Mesenchymal stem cell (in vitro differentiated cells and primary cell): Measurements from ENCODE around the gene DYSF.

Experiments
- DNase-seq: peaks from one replicate; pipeline ENCODE4 v3.0.0-alpha.2; 2013
- H2AFZ ChIP-seq: one replicate; pipeline ENCODE4 v1.6.1; 2013; ENCODE audit warnings: low read depth, mild to moderate bottlenecking, control low read depth, inconsistent platforms, low read length, moderate library complexity
- H2AK5ac ChIP-seq: 2 replicates; pipeline ENCODE4 v1.6.1; 2013; ENCODE audit warnings: low read length, moderate library complexity, mild to moderate bottlenecking, inconsistent platforms; ENCODE audit not compliant: severe bottlenecking
- H2BK120ac ChIP-seq: one replicate; pipeline ENCODE4 v1.6.1; 2013; ENCODE audit warnings: low read depth, mild to moderate bottlenecking, inconsistent platforms, low read length, moderate library complexity
- H2BK12ac ChIP-seq, 2 experiments: one replicate each; pipeline ENCODE4 v1.6.1; 2013; ENCODE audit warnings: inconsistent platforms in 2 of 2, low read length in 2 of 2, mild to moderate bottlenecking in 2 of 2, moderate library complexity in 2 of 2, control low read depth in 1 of 2
- H2BK15ac ChIP-seq: one replicate; pipeline ENCODE4 v1.6.1; 2013; ENCODE audit warnings: mild to moderate bottlenecking, low read depth, inconsistent platforms; ENCODE audit not compliant: poor library complexity, severe bottlenecking
- H2BK5ac ChIP-seq: 2 replicates; pipeline ENCODE4 v1.6.1; 2013; ENCODE audit warnings: low read depth, mild to moderate bottlenecking, low read length, control low read depth, inconsistent platforms; ENCODE audit not compliant: poor library complexity, severe bottlenecking
- H3K14ac ChIP-seq, 2 experiments: one replicate each; pipeline ENCODE4 v1.6.1; 2013; ENCODE audit warnings: inconsistent platforms in 2 of 2, low read length in 2 of 2, control low read depth in 1 of 2, mild to moderate bottlenecking in 1 of 2, moderate library complexity in 1 of 2
- H3K18ac ChIP-seq, 2 experiments: one replicate each; pipeline ENCODE4 v1.6.1; 2013; ENCODE audit warnings: inconsistent platforms in 2 of 2, low read length in 2 of 2, control low read depth in 1 of 2, low read depth in 1 of 2, mild to moderate bottlenecking in 1 of 2
- H3K23ac ChIP-seq, 2 experiments: one replicate each; pipeline ENCODE4 v1.6.1; 2013; ENCODE audit warnings: inconsistent platforms in 2 of 2, low read length in 2 of 2, mild to moderate bottlenecking in 2 of 2, moderate library complexity in 2 of 2, control low read depth in 1 of 2
- H3K27ac ChIP-seq: 2 replicates; pipeline ENCODE4 v1.5.1; 2013; ENCODE audit warnings: mild to moderate bottlenecking, moderate library complexity, low read length, control low read depth, inconsistent platforms; ENCODE audit not compliant: poor library complexity, severe bottlenecking
- H3K27me3 ChIP-seq, 2 experiments: 2 replicates each; pipeline versions ENCODE4 v1.6.1 to v1.7.0; 2013; ENCODE audit warnings: low read length in 2 of 2, mild to moderate bottlenecking in 2 of 2, moderate library complexity in 2 of 2, control low read depth in 1 of 2, inconsistent platforms in 1 of 2; ENCODE audit not compliant: control insufficient read depth in 1 of 2, insufficient read depth in 1 of 2
- H3K36me3 ChIP-seq, 2 experiments: 2 replicates each; pipeline versions ENCODE4 v1.6.1 to v1.7.0; 2013; ENCODE audit warnings: low read length in 2 of 2, control low read depth in 1 of 2, inconsistent platforms in 1 of 2, low read depth in 1 of 2, mild to moderate bottlenecking in 1 of 2; ENCODE audit not compliant: insufficient read depth in 2 of 2, control insufficient read depth in 1 of 2
- H3K4ac ChIP-seq, 2 experiments: one replicate each; pipeline ENCODE4 v1.6.1; 2013; ENCODE audit warnings: inconsistent platforms in 2 of 2, low read length in 2 of 2, mild to moderate bottlenecking in 2 of 2, moderate library complexity in 2 of 2, control low read depth in 1 of 2, low read depth in 1 of 2
- H3K4me1 ChIP-seq: 2 replicates; pipeline ENCODE4 v1.6.1; 2013; ENCODE audit warnings: low read depth, low read length, control low read depth; ENCODE audit not compliant: control insufficient read depth, insufficient read depth
- H3K4me2 ChIP-seq: 2 replicates; pipeline ENCODE4 v1.6.1; 2013; ENCODE audit warnings: low read length, mild to moderate bottlenecking, inconsistent platforms; ENCODE audit not compliant: poor library complexity, severe bottlenecking
- H3K4me3 ChIP-seq, 2 experiments: 2 replicates each; pipeline versions ENCODE4 v1.5.1 to v1.7.0; 2013; ENCODE audit warnings: low read length in 2 of 2, mild to moderate bottlenecking in 2 of 2, control low read depth in 1 of 2, low read depth in 1 of 2; ENCODE audit not compliant: insufficient read depth in 1 of 2
- H3K79me1 ChIP-seq: replicated peaks from 2 replicates; pipeline ENCODE4 v1.6.1; 2013; ENCODE audit warnings: mild to moderate bottlenecking, control low read depth, low read length, inconsistent platforms; ENCODE audit not compliant: poor library complexity, severe bottlenecking
- H3K9ac ChIP-seq: 2 replicates; pipeline ENCODE4 v1.7.0; 2013; ENCODE audit warnings: mild to moderate bottlenecking, low read length, moderate library complexity
- H3K9me3 ChIP-seq: 2 replicates; pipeline ENCODE4 v1.7.0; 2013; ENCODE audit warnings: mild to moderate bottlenecking, low read length; ENCODE audit not compliant: control insufficient read depth
- H4K8ac ChIP-seq: one replicate; pipeline ENCODE4 v1.6.1; 2013; ENCODE audit warnings: inconsistent platforms, mild to moderate bottlenecking, low read length, moderate library complexity
- H4K91ac ChIP-seq: one replicate; pipeline ENCODE4 v1.6.1; 2013; ENCODE audit warnings: mild to moderate bottlenecking, low read length, inconsistent platforms
- WGBS: methylation state at CpG from one replicate; pipeline ENCODE4 v1.1.7; 2013; ENCODE audit warnings: mixed read lengths; 5-methylcytosine and 5-hydroxymethylcytosine counted together

The DYSF gene

DNA sequence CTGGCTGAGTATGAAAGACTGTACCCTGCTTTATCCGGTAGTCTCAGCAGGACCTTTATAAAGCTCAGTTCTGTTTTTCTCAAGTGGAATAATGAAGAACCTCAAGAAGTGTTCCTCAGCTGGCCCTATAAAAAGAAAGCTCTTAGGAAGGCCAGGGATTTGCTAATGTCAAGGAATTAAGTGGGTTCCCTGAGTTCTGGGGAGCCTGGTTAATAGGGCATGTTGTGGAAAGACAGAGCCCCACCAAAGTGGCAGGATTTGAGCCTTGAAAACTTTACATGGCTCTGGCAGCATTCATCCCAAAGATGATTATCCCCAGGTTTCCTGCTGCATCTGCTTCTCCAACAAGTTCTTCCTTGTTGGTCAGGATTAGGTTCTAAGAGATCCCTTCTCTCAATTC is 6.9 kb upstream of the DYSF start:
- no peak overlapping the region for H3K27ac ChIP-seq
- no peak overlapping the region for H3K14ac ChIP-seq
- H2BK15ac ChIP-seq, result no peak overlapping the region
- WGBS, result 97% methylated on average over 1 of the region's 1 CpG
- H2AFZ ChIP-seq, result no peak overlapping the region
- H3K27me3 ChIP-seq, result peaks cover 0 to 2% of the 10 kb centered on the region in 2 experiments
- H2BK120ac ChIP-seq, result no peak overlapping the region
- no peak overlapping the region for H4K91ac ChIP-seq
- DNase-seq, result no peak
- no peak overlapping the region for H3K4me3 ChIP-seq
- H3K4me1 ChIP-seq, result peaks cover 1% of the 10 kb centered on the region
- no peak overlapping the region for H3K4ac ChIP-seq
- H2AK5ac ChIP-seq, result no peak overlapping the region
- peaks cover 0 to 29% of the 10 kb centered on the region in 2 experiments for H3K36me3 ChIP-seq
- H3K4me2 ChIP-seq, result no peak overlapping the region
- no peak overlapping the region for H2BK5ac ChIP-seq
- no peaks in the 10 kb centered on the region for H3K79me1 ChIP-seq
- H2BK12ac ChIP-seq, result no peak overlapping the region
- H3K18ac ChIP-seq, result no peak overlapping the region
- no peak overlapping the region for H3K23ac ChIP-seq
- H3K9ac ChIP-seq, result no peak overlapping the region
- H4K8ac ChIP-seq, result no peak overlapping the region
- H3K9me3 ChIP-seq, result no peaks in the 10 kb centered on the region

GRCh38 chr2:71449343-71449742 is 4.0 kb upstream of the DYSF start:
- H3K4me3 ChIP-seq, result no peak overlapping the region
- no peak overlapping the region for H3K27ac ChIP-seq
- peaks cover 8% of the 10 kb centered on the region for H3K4me1 ChIP-seq
- H2BK5ac ChIP-seq, result no peak overlapping the region
- whole genome bisulfite sequencing, result 58% methylated on average over 2 of the region's 3 CpGs
- no peak for DNase-seq
- no peak overlapping the region for H3K4ac ChIP-seq
- no peak overlapping the region for H2BK12ac ChIP-seq
- H3K4me2 ChIP-seq, result no peak overlapping the region
- H2AK5ac ChIP-seq, result no peak overlapping the region
- no peaks in the 10 kb centered on the region for H3K79me1 ChIP-seq
- H3K18ac ChIP-seq, result no peak overlapping the region
- H2BK120ac ChIP-seq, result no peak overlapping the region
- H4K91ac ChIP-seq, result no peak overlapping the region
- no peak overlapping the region for H2BK15ac ChIP-seq
- no peak overlapping the region for H2AFZ ChIP-seq
- no peaks in the 10 kb centered on the region for H3K9me3 ChIP-seq
- H3K36me3 ChIP-seq, result peaks cover 0 to 3% of the 10 kb centered on the region in 2 experiments
- no peak overlapping the region for H4K8ac ChIP-seq
- H3K27me3 ChIP-seq, result peaks cover 0 to 14% of the 10 kb centered on the region in 2 experiments
- no peak overlapping the region for H3K9ac ChIP-seq
- H3K23ac ChIP-seq, result no peak overlapping the region
- H3K14ac ChIP-seq, result no peak overlapping the region

GRCh38 chr2:71451705-71452104 is 1.7 kb upstream of the DYSF start:
- Histone ChIP-seq H3K27ac (no peak overlapping the region), H3K4me1 (peaks cover 29% of the 10 kb centered on the region), H3K79me1 (no peaks in the 10 kb centered on the region), H2BK15ac (no peak overlapping the region), H2AFZ (no peak overlapping the region), H4K91ac (no peak overlapping the region), H3K9ac (no peak overlapping the region), H2BK5ac (no peak overlapping the region), H2BK12ac (no peak overlapping the region), H3K4me2 (no peak overlapping the region), H3K23ac (no peak overlapping the region), H3K4ac (no peak overlapping the region), H3K4me3 (no peak overlapping the region), H2AK5ac (no peak overlapping the region), H3K36me3 (no peaks in the 10 kb centered on the region), H4K8ac (no peak overlapping the region), H3K9me3 (no peaks in the 10 kb centered on the region), H3K27me3 (peaks cover 0 to 37% of the 10 kb centered on the region in 2 experiments), H3K18ac (no peak overlapping the region), H2BK120ac (no peak overlapping the region), H3K14ac (no peak overlapping the region)
- 42% methylated on average over 2 of the region's 4 CpGs for WGBS
- peak; percentile 61 for DNase-seq

DNA sequence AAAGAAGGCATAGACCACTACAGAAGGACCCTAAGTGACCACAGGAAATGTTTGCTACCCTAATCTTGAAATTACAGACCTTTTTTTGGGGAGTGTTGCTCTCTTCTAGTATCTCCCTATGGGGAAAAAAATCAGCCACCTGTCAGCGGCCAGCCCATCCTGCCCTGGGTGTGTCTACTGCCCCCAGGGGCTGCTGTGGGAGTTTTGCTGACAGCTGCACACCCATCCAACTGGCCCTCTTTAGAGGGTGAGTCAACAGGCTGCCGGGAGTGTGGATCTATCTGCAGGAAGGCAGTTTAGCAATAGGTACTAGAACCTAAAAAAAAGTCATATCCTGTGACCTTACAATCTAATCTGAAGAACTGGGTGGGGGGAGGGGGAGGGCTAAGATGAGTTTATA is 796 bp upstream of the DYSF start:
- Histone ChIP-seq H3K9me3 (no peaks in the 10 kb centered on the region), H3K4me3 (no peak overlapping the region), H2BK120ac (no peak overlapping the region), H3K27me3 (peaks cover 0 to 46% of the 10 kb centered on the region in 2 experiments), H2AK5ac (peak overlapping the region; percentile 49), H3K9ac (peak overlapping the region; percentile 46), H3K4me2 (no peak overlapping the region), H3K14ac (no peak overlapping the region), H2AFZ (no peak overlapping the region), H2BK12ac (no peak overlapping the region), H3K79me1 (peaks cover 4% of the 10 kb centered on the region), H3K27ac (no peak overlapping the region), H3K18ac (no peak overlapping the region), H4K8ac (no peak overlapping the region), H3K23ac (no peak overlapping the region), H3K36me3 (peaks cover 0 to 4% of the 10 kb centered on the region in 2 experiments), H2BK5ac (no peak overlapping the region), H4K91ac (no peak overlapping the region), H3K4ac (no peak overlapping the region), H3K4me1 (peaks cover 34% of the 10 kb centered on the region), H2BK15ac (no peak overlapping the region)
- DNase-seq, result peak; percentile 38
- WGBS, result 86% methylated on average over 1 of the region's 2 CpGs
